ENCODE data around the gene FMN1. TPM values are rescaled to one million over a fixed set of nuclear protein-coding genes. Genes with fewer than 3 reads are reported as not detected.

Gene FMN1
- total and polyA plus RNA-seq, 3 donors from 2014 or later, result 17.7 to 53.7 (median 47.4) TPM

DNA sequence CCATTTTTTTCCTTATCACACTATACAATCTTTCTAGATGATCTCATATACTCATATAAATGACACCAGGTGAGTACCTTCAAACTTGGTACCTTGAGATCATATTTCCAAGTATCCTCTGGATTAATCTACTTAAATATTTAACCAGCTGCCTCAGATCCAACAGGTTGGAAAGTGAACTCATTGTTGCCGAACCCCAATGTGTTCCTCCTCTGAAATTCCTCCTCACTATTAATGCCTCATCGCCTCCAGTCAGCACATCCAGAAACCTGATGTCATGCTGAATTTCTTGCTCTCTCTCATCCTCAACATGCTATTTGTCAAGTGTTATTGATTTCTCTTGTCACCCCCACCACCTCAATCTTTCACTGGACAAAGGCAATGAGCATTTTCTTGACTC, 221.8 kb downstream of the FMN1 start:
- Histone ChIP-seq H3K27ac (no peak overlapping the region), H3K4me1 (no peaks in the 10 kb centered on the region), H3K36me3 (ENCODE audit: low read depth, missing control alignments) (no peaks in the 10 kb centered on the region), H3K9me3 (no peaks in the 10 kb centered on the region), H3K4me3 (no peak overlapping the region), H3K27me3 (no peaks in the 10 kb centered on the region)
- no peak for TF ChIP-seq CTCF (IDR thresholded peaks at IDR 0.05)
- TF ChIP-seq POLR2A (IDR thresholded peaks at IDR 0.05), result no peak
- intact Hi-C loops (cut with DNase I; ENCODE audit: low total_unique reads), result no loop called here
- 100% methylated on average over 2 of the region's 2 CpGs for WGBS, 2 donors
- no peak for DNase-seq

GRCh38 chr15:32970847-32971246, 223.7 kb downstream of the FMN1 start:
- no peaks in the 10 kb centered on the region for H3K27me3 ChIP-seq
- H3K4me3 ChIP-seq, result no peak overlapping the region
- H3K27ac ChIP-seq, result no peak overlapping the region
- intact Hi-C loops (cut with DNase I; ENCODE audit: low total_unique reads), result no loop called here
- no peak for TF ChIP-seq CTCF (IDR thresholded peaks at IDR 0.05)
- no peak for TF ChIP-seq POLR2A (IDR thresholded peaks at IDR 0.05)
- 48 to 52% methylated on average over 11 of the region's 11 CpGs for WGBS, 2 donors
- peak; percentile 26 for DNase-seq
- H3K4me1 ChIP-seq, result no peaks in the 10 kb centered on the region
- H3K36me3 ChIP-seq (ENCODE audit: low read depth, missing control alignments), result no peaks in the 10 kb centered on the region
- no peaks in the 10 kb centered on the region for H3K9me3 ChIP-seq

DNA sequence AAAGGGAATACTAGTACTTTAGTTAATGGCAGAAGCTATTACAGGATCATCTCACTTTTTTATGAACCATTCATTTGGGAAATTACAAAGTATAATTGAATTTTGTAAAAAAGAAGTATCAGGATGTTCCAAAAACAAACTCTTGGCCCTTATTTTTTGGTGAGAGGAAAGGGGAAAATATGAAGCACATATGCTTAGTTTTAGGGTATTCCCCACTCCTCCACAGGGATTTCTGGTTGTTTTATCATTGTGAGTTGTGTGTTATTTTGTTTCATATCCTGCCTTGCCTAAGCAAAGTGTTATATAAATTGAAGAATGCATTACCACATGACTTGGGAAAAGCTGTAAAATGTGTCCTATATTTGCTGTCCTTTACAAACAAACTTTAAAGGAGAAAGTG, 227.0 kb downstream of the FMN1 start:
- TF ChIP-seq CTCF (IDR thresholded peaks at IDR 0.05) (no peak), POLR2A (IDR thresholded peaks at IDR 0.05) (no peak)
- no peaks in the 10 kb centered on the region for H3K9me3 ChIP-seq
- H3K4me3 ChIP-seq, result no peak overlapping the region
- no peak overlapping the region for H3K27ac ChIP-seq
- DNase-seq, result no peak
- no peaks in the 10 kb centered on the region for H3K36me3 ChIP-seq (ENCODE audit: low read depth, missing control alignments)
- H3K27me3 ChIP-seq, result no peaks in the 10 kb centered on the region
- intact Hi-C loops (cut with DNase I; ENCODE audit: low total_unique reads), result no loop called here
- no peaks in the 10 kb centered on the region for H3K4me1 ChIP-seq

- intact Hi-C loops (cut with DNase I; ENCODE audit: low total_unique reads), result no loop called here
- Histone ChIP-seq H3K4me3 (no peak overlapping the region), H3K4me1 (no peaks in the 10 kb centered on the region), H3K9me3 (no peaks in the 10 kb centered on the region), H3K36me3 (ENCODE audit: low read depth, missing control alignments) (no peaks in the 10 kb centered on the region), H3K27ac (no peak overlapping the region), H3K27me3 (no peaks in the 10 kb centered on the region)
- 76 to 86% methylated on average over 2 of the region's 2 CpGs for WGBS, 2 donors
- no peak for TF ChIP-seq CTCF (IDR thresholded peaks at IDR 0.05)
- no peak for TF ChIP-seq POLR2A (IDR thresholded peaks at IDR 0.05)
- DNase-seq, result no peak
Observed at GRCh38 chr15:32966512-32966911, 228.0 kb downstream of the FMN1 start.

- H3K36me3 ChIP-seq (ENCODE audit: low read depth, missing control alignments), result no peaks in the 10 kb centered on the region
- 82 to 90% methylated on average over 6 of the region's 6 CpGs for WGBS, 2 donors
- no peaks in the 10 kb centered on the region for H3K9me3 ChIP-seq
- intact Hi-C loops (cut with DNase I; ENCODE audit: low total_unique reads), result no loop called here
- no peak for TF ChIP-seq POLR2A (IDR thresholded peaks at IDR 0.05)
- no peak for TF ChIP-seq CTCF (IDR thresholded peaks at IDR 0.05)
- H3K27me3 ChIP-seq, result no peaks in the 10 kb centered on the region
- no peak for DNase-seq
- no peak overlapping the region for H3K4me3 ChIP-seq
- no peaks in the 10 kb centered on the region for H3K4me1 ChIP-seq
- H3K27ac ChIP-seq, result no peak overlapping the region
Observed at GRCh38 chr15:32965897-32966296, 228.6 kb downstream of the FMN1 start.

Data from testis (tissue), 3 donors.